SK-N-SH (cell line): ENCODE results near the gene UBE2D3. TPM values are rescaled to one million over a fixed set of nuclear protein-coding genes. Genes with fewer than 3 reads are reported as not detected.

Experiments used
- CTCF ChIA-PET: fragments of 300-600, 350-600 bp; formaldehyde crosslinking; extraction: SDS; loops from one replicate; lab custom pipeline; 2021; lab: Yijun Ruan, JAX
- POLR2A ChIA-PET: fragments of 350-600 bp; sonication (Branson Sonifier 250); formaldehyde crosslinking; extraction: SDS; loops from one replicate; lab custom pipeline; 2020; ENCODE audit warnings: antibody characterized with exemption, inconsistent platforms; lab: Yijun Ruan, JAX
- DNase-seq: peaks from one replicate; pipeline ENCODE4 v3.0.0; 2012
- H2AFZ ChIP-seq: fragments of 200-600 bp; sonication (generic); 2 replicates; pipeline ENCODE4 v1.8.1; 2016; ENCODE audit warnings: antibody characterized with exemption, mild to moderate bottlenecking, low read depth
- H3F3A ChIP-seq: fragments of 200-600 bp; sonication (generic); replicated peaks from 2 replicates; pipeline ENCODE3; 2016; ENCODE audit warnings: antibody characterized with exemption, mild to moderate bottlenecking; ENCODE audit not compliant: insufficient read depth
- H3K27ac ChIP-seq, 2 experiments: fragments of 200-500 bp in 1 of 2; fragments of 200-600 bp in 1 of 2; sonication (Bioruptor generic) in 1 of 2; sonication (generic), shearing (Covaris generic) in 1 of 2; 2 replicates each; pipeline versions ENCODE4 v1.5.1 to v1.6.1; 2014 to 2016; ENCODE audit warnings: low read depth in 2 of 2, inconsistent platforms in 1 of 2, low read length in 1 of 2, mild to moderate bottlenecking in 1 of 2, mixed read lengths in 1 of 2
- H3K27me3 ChIP-seq: fragments of 200-600 bp; sonication (generic), shearing (Covaris generic); 2 replicates; pipeline ENCODE4 v1.6.1; 2016; ENCODE audit warnings: mixed run types; ENCODE audit not compliant: insufficient read depth
- H3K36me3 ChIP-seq, 2 experiments: fragments of 200-500 bp in 1 of 2; fragments of 200-600 bp in 1 of 2; sonication (Bioruptor generic) in 1 of 2; sonication (generic) in 1 of 2; replicated peaks in 1 of 2; 2 replicates each; pipeline versions ENCODE3 to v1.5.1; 2014 to 2016; ENCODE audit warnings: low read length in 1 of 2, mild to moderate bottlenecking in 1 of 2; ENCODE audit not compliant: insufficient read depth in 2 of 2, control insufficient read depth in 1 of 2
- H3K4me1 ChIP-seq, 2 experiments: fragments of 200-500 bp in 1 of 2; fragments of 200-600 bp in 1 of 2; sonication (Bioruptor generic) in 1 of 2; sonication (generic), shearing (Covaris generic) in 1 of 2; 2 replicates each; pipeline versions ENCODE4 v1.5.1 to v1.6.1; 2014 to 2016; ENCODE audit warnings: low read depth in 1 of 2, low read length in 1 of 2, mixed run types in 1 of 2; ENCODE audit not compliant: insufficient read depth in 2 of 2, control insufficient read depth in 1 of 2
- H3K4me2 ChIP-seq: fragments of 200-600 bp; sonication (generic), shearing (Covaris generic); 2 replicates; pipeline ENCODE4 v1.6.1; 2017; ENCODE audit warnings: mixed run types
- H3K4me3 ChIP-seq, 2 experiments: fragments of 200-500 bp in 1 of 2; fragments of 200-600 bp in 1 of 2; sonication (Bioruptor generic) in 1 of 2; sonication (generic), shearing (Covaris generic) in 1 of 2; 2 replicates each; pipeline versions ENCODE4 v1.5.1 to v1.8.1; 2014 to 2016; ENCODE audit warnings: low read depth in 2 of 2, inconsistent platforms in 1 of 2, low read length in 1 of 2, mild to moderate bottlenecking in 1 of 2, mixed read lengths in 1 of 2, moderate library complexity in 1 of 2
- H3K79me2 ChIP-seq: fragments of 200-600 bp; sonication (generic); 2 replicates; pipeline ENCODE4 v1.8.1; 2017; ENCODE audit warnings: mild to moderate bottlenecking; ENCODE audit not compliant: insufficient read depth
- H3K9ac ChIP-seq: fragments of 200-600 bp; sonication (generic); 2 replicates; pipeline ENCODE4 v1.6.1; 2017; ENCODE audit warnings: mixed run types
- H3K9me2 ChIP-seq: fragments of 200-600 bp; sonication (generic); 2 replicates; pipeline ENCODE4 v1.6.1; 2017; ENCODE audit warnings: mixed run types
- H3K9me3 ChIP-seq: fragments of 200-600 bp; sonication (generic); 2 replicates; pipeline ENCODE4 v1.6.1; 2017; ENCODE audit warnings: mixed run types, mild to moderate bottlenecking, moderate library complexity
- H4K20me1 ChIP-seq: fragments of 200-600 bp; sonication (generic); 2 replicates; pipeline ENCODE4 v1.6.1; 2017; ENCODE audit warnings: mild to moderate bottlenecking, mixed run types; ENCODE audit not compliant: insufficient read depth
- CHD2 ChIP-seq: fragments of 150-350 bp; IDR thresholded peaks from 2 replicates; pipeline ENCODE4 v1.6.1; 2018; ENCODE audit warnings: low read length; ENCODE audit not compliant: partially characterized antibody
- CTCF ChIP-seq: fragments of 200-600 bp; sonication (generic); IDR thresholded peaks from 2 replicates; pipeline ENCODE4 v1.6.1; 2017; ENCODE audit warnings: antibody characterized with exemption, mild to moderate bottlenecking, moderate library complexity
- EP300 ChIP-seq, 2 experiments: IDR thresholded peaks; 2 replicates each; pipeline versions ENCODE4 v1.4.0 to v1.6.1; 2012; ENCODE audit warnings: borderline replicate concordance in 1 of 2, low read depth in 1 of 2, low read length in 1 of 2
- EZH2phosphoT487 ChIP-seq: fragments of 200-600 bp; sonication (generic); IDR thresholded peaks from 2 replicates; pipeline ENCODE4 v1.6.1; 2017; ENCODE audit warnings: low read depth, mixed run types, mild to moderate bottlenecking, antibody characterized with exemption, moderate library complexity, borderline replicate concordance
- FOXJ3 ChIP-seq: sonication (generic); formaldehyde crosslinking; IDR thresholded peaks from 2 replicates; pipeline ENCODE4 v1.5.1; 2020; ENCODE audit warnings: mild to moderate bottlenecking, missing genetic modification reagents
- GATA2 ChIP-seq: sonication (generic); formaldehyde crosslinking; IDR thresholded peaks from 2 replicates; pipeline ENCODE4 v1.5.0; 2020; ENCODE audit warnings: mild to moderate bottlenecking, missing genetic modification reagents
- JUND ChIP-seq: IDR thresholded peaks from 2 replicates; pipeline ENCODE4 v1.4.0; 2012
- MAX ChIP-seq: IDR thresholded peaks from 2 replicates; pipeline ENCODE4 v1.4.0; 2012; ENCODE audit warnings: low read depth
- MEF2A ChIP-seq: IDR thresholded peaks from 2 replicates; pipeline ENCODE4 v1.4.0; 2012; ENCODE audit warnings: low read depth, borderline replicate concordance
- PBX3 ChIP-seq: IDR thresholded peaks from 2 replicates; pipeline ENCODE4; 2012
- REST ChIP-seq: IDR thresholded peaks from 2 replicates; pipeline ENCODE4 v1.6.1; 2012; ENCODE audit warnings: mild to moderate bottlenecking, low read depth, low read length, moderate library complexity
- RFX5 ChIP-seq: IDR thresholded peaks from 2 replicates; pipeline ENCODE4 v1.6.1; 2012; ENCODE audit warnings: mild to moderate bottlenecking, improper control_type of control experiment, low read length
- RXRA ChIP-seq: IDR thresholded peaks from 2 replicates; pipeline ENCODE4 v1.4.0; 2012; ENCODE audit warnings: low read depth, mild to moderate bottlenecking, borderline replicate concordance
- SMC3 ChIP-seq: IDR thresholded peaks from 2 replicates; pipeline ENCODE4 v1.6.1; 2012; ENCODE audit warnings: low read depth, low read length, improper control_type of control experiment
- TAF1 ChIP-seq: IDR thresholded peaks from 2 replicates; pipeline ENCODE4 v1.6.1; 2012; ENCODE audit warnings: low read depth, mild to moderate bottlenecking, low read length, moderate library complexity, borderline replicate concordance
- TEAD4 ChIP-seq: IDR thresholded peaks from 2 replicates; pipeline ENCODE4 v1.4.0; 2012; ENCODE audit warnings: mild to moderate bottlenecking, borderline replicate concordance; ENCODE audit not compliant: insufficient read depth
- USF2 ChIP-seq: fragments of 150-350 bp; IDR thresholded peaks from 2 replicates; pipeline ENCODE4 v1.6.1; 2017; ENCODE audit warnings: antibody characterized with exemption, low read length, low read depth, borderline replicate concordance
- WGBS: methylation state at CpG from one replicate; pipeline ENCODE4 v1.1.6; 2017; ENCODE audit warnings: low lambda C conversion rate; 5-methylcytosine and 5-hydroxymethylcytosine counted together
- polyA plus RNA-seq, 3 experiments: library from polyadenylated mRNA; depleted of rRNA; stranded (reverse); fragments of >200 nt; gene quantifications; 2 replicates each; pipeline ENCODE4 v1.2.3, GENCODE V29; 2012

UBE2D3 gene
- polyA plus RNA-seq, 1 of the 3 experiments (the other 2 are of a cell fraction), result 216 TPM

- Histone ChIP-seq H3K36me3 (peaks cover 29 to 48% of the 10 kb centered on the region in 2 experiments), H3K9me3 (no peaks in the 10 kb centered on the region), H3K4me3 (peak overlapping the region; percentile 84 to 92; a peak in 3 of 4 replicates), H3K9me2 (no peaks in the 10 kb centered on the region), H3K27ac (peak overlapping the region in 1 of 2 experiments; percentile 100; a peak in 2 of 4 replicates), H3K9ac (peak overlapping the region; percentile 100; the same call in 1 of the 2 replicates), H4K20me1 (peaks cover 77% of the 10 kb centered on the region), H3K4me2 (peak overlapping the region; percentile 95), H3K79me2 (peaks cover 83% of the 10 kb centered on the region), H3F3A (peaks cover 35% of the 10 kb centered on the region), H3K4me1 (peaks cover 18 to 44% of the 10 kb centered on the region in 2 experiments), H2AFZ (no peak overlapping the region), H3K27me3 (no peaks in the 10 kb centered on the region)
- POLR2A ChIA-PET, result interaction anchor here (1.2 to 2.0 kb wide), 2 partner anchors 8 to 11 kb away, joined by 4 to 5 read pairs; no protein-coding TSS in a partner anchor
- DNase-seq, result no peak
- TF ChIP-seq USF2 (no peak), GATA2 (CRISPR knock-in tag) (no peak), TAF1 (no peak), PBX3 (no peak), CTCF (no peak), TEAD4 (no peak), EP300 (IDR thresholded peaks at IDR 0.05; ENCODE audit: borderline replicate concordance in 1 of 2, low read depth in 1 of 2, low read length in 1 of 2) (no peak), MEF2A (no peak)
- 62% methylated on average over 4 of the region's 4 CpGs for WGBS
- CTCF ChIA-PET, result no interaction called here
These were observed 3.5 kb downstream of the UBE2D3 start for GRCh38 chr4:102823897-102824296.

- Histone ChIP-seq H3K9me3 (no peaks in the 10 kb centered on the region), H3F3A (peaks cover 31% of the 10 kb centered on the region), H3K9me2 (no peaks in the 10 kb centered on the region), H3K36me3 (peaks cover 33 to 48% of the 10 kb centered on the region in 2 experiments), H3K79me2 (peaks cover 83% of the 10 kb centered on the region), H3K4me1 (peaks cover 17 to 44% of the 10 kb centered on the region in 2 experiments), H3K27ac (peak overlapping the region in 1 of 2 experiments; percentile 100; a peak in 1 of 4 replicates), H3K4me2 (peak overlapping the region; percentile 95), H3K4me3 (peak overlapping the region; percentile 84 to 92; a peak in 2 of 4 replicates), H4K20me1 (peaks cover 82% of the 10 kb centered on the region), H3K9ac (no peak overlapping the region), H2AFZ (no peak overlapping the region), H3K27me3 (no peaks in the 10 kb centered on the region)
- ChIA-PET CTCF (no interaction called here), POLR2A (interaction anchor here (1.2 kb wide), 1 partner anchor 11 kb away, joined by 5 read pairs; no protein-coding TSS in a partner anchor)
- no peak for DNase-seq
- WGBS, result 48% methylated on average over 4 of the region's 4 CpGs
- TF ChIP-seq FOXJ3 (no peak), RFX5 (no peak), REST (no peak), USF2 (no peak), RXRA (no peak), MAX (no peak), EZH2phosphoT487 (no peak), JUND (no peak), CHD2 (no peak), MEF2A (no peak), SMC3 (no peak)
These were observed 3.9 kb downstream of the UBE2D3 start for GRCh38 chr4:102823464-102823863.
